AG04450 (cell line): ENCODE data around the gene MRPL52. TPM values are rescaled to one million over a fixed set of nuclear protein-coding genes. Genes with fewer than 3 reads are reported as not detected.

Experiments used
- CTCF ChIA-PET: fragments of 300-600, 350-600 bp; formaldehyde crosslinking; extraction: SDS; loops from one replicate; lab custom pipeline; 2022; ENCODE audit warnings: antibody characterized with exemption, inconsistent platforms; lab: Charles Lee
- POLR2A ChIA-PET: fragments of 350-600 bp; formaldehyde crosslinking; extraction: SDS; loops from one replicate; lab custom pipeline; 2021; ENCODE audit warnings: antibody characterized with exemption, inconsistent platforms; lab: Yijun Ruan, JAX
- DNase-seq: peaks from one replicate; pipeline ENCODE4 v3.0.0-alpha.2; 2011; ENCODE audit warnings: low read depth, low spot score
- H3K27ac ChIP-seq: one replicate; pipeline ENCODE4 v1.5.1; 2012; ENCODE audit warnings: low read depth, low read length, control low read depth
- H3K27me3 ChIP-seq: one replicate; pipeline ENCODE4 v1.6.0; 2012; ENCODE audit warnings: low read length; ENCODE audit not compliant: control insufficient read depth, insufficient read depth
- H3K4me3 ChIP-seq: 2 replicates; pipeline ENCODE4 v1.5.1; 2011; ENCODE audit warnings: mild to moderate bottlenecking, low read depth, low read length, control low read depth
- H3K9me3 ChIP-seq: 2 replicates; pipeline ENCODE4 v1.5.1; 2012; ENCODE audit warnings: low read length; ENCODE audit not compliant: control insufficient read depth, insufficient read depth
- polyA plus RNA-seq: library from polyadenylated mRNA; depleted of rRNA; stranded (reverse); fragments of >200 nt; gene quantifications from 2 replicates; pipeline ENCODE4 v1.2.3, GENCODE V29; 2011; rRNA removed
- small RNA-seq: library from RNA; depleted of rRNA; stranded (forward); fragments of <200 nt; gene quantifications from one replicate; pipeline ENCODE3, GENCODE V24; 2012; ENCODE audit warnings: low read depth; ENCODE audit not compliant: insufficient read length
- TF ChIP-seq, protein P1 (sequence below): IDR thresholded peaks from 2 replicates; pipeline ENCODE4 v1.5.1; 2011; ENCODE audit warnings: low read depth, low read length, control low read depth, inconsistent platforms

MRPL52 gene
- polyA plus RNA-seq, 1 experiment: 78.1 TPM

- H3K27me3 ChIP-seq: no peaks in the 10 kb centered on the region
- CTCF ChIA-PET: interaction anchor here (0.8 to 9.1 kb wide), 7 partner anchors 11 to 327 kb away, joined by 3 to 110 read pairs (median 8); partner anchors contain the start of gene LRP10
- no peak within 1 kb of the TSS for H3K4me3 ChIP-seq
- TF ChIP-seq, protein P1, sequence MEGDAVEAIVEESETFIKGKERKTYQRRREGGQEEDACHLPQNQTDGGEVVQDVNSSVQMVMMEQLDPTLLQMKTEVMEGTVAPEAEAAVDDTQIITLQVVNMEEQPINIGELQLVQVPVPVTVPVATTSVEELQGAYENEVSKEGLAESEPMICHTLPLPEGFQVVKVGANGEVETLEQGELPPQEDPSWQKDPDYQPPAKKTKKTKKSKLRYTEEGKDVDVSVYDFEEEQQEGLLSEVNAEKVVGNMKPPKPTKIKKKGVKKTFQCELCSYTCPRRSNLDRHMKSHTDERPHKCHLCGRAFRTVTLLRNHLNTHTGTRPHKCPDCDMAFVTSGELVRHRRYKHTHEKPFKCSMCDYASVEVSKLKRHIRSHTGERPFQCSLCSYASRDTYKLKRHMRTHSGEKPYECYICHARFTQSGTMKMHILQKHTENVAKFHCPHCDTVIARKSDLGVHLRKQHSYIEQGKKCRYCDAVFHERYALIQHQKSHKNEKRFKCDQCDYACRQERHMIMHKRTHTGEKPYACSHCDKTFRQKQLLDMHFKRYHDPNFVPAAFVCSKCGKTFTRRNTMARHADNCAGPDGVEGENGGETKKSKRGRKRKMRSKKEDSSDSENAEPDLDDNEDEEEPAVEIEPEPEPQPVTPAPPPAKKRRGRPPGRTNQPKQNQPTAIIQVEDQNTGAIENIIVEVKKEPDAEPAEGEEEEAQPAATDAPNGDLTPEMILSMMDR: no peak
- no peaks in the 10 kb centered on the region for H3K9me3 ChIP-seq
- no peak for DNase-seq
- POLR2A ChIA-PET: interaction anchor here (0.6 to 0.8 kb wide), 3 partner anchors 9 to 293 kb away, joined by 3 to 6 read pairs (median 3); no protein-coding TSS in a partner anchor
- no peak within 1 kb of the TSS for H3K27ac ChIP-seq
These were observed 53.7 kb downstream of the MRPL52 start, which contains the start of gene REM2 for GRCh38 chr14:22883173-22883976. TSS of gene REM2 (plus strand) at chr14:22883222. CDS start at chr14:22883288, 66 bp downstream.

DNA sequence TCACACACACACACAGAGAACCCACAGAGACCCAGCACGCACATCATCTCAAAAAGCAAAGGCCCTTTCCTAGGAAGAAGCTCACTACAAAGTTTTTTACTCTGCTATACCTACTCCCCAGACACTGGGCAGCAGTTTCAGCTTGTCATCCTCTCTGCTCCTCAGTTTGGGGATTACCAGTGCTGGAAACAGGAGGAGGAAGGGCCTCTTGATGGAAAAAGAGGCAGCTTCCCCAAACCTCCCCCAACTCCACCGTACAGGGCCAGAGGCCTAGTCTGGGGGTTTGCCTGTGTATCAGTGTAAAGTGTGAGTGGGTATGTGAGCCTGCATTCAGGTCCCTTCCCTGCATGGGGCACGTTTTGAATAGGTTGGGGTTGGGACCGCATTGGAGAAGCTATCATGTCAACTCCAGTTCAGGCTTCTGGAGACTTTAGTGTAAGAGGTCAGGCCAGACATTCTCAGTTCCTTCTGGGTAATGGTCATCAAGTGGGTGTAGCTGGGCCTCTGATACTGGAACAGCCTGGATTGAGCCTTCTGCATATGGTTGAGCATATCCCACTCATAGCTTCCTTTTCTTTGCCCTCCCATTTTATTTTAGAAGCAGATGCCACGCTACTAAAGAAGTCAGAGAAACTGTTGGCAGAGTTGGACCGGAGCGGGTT, 54.5 kb downstream of the MRPL52 start:
- DNase-seq: no peak
- Histone ChIP-seq H3K27ac (no peak overlapping the region), H3K4me3 (no peak overlapping the region), H3K9me3 (no peaks in the 10 kb centered on the region), H3K27me3 (no peaks in the 10 kb centered on the region)
- TF ChIP-seq, protein P1: no peak
- POLR2A ChIA-PET: no interaction called here
- CTCF ChIA-PET: interaction anchor here (0.9 to 9.1 kb wide), 5 partner anchors 12 to 327 kb away, joined by 3 to 110 read pairs (median 8); partner anchors contain the start of gene LRP10

Small RNAs within 50 kb of the gene (small RNA-seq; reads per million reads assigned to genes)
- gene RF00019: not detected

Other genes starting within 250 kb of the MRPL52 start
- gene DAD1, start 240.7 kb upstream of the MRPL52 start, polyA plus RNA-seq: 420 and 467 TPM in 2 replicates
- gene ABHD4, start 231.6 kb upstream of the MRPL52 start, polyA plus RNA-seq: 42.1 and 49.4 TPM in 2 replicates
- gene OR6J1, start 185.5 kb upstream of the MRPL52 start, polyA plus RNA-seq: not detected in 2 replicates
- gene OXA1L, start 63.2 kb upstream of the MRPL52 start, polyA plus RNA-seq: 181 and 198 TPM in 2 replicates
- gene SLC7A7, start 14.5 kb upstream of the MRPL52 start, polyA plus RNA-seq: 7.5 and 7.7 TPM in 2 replicates
- gene MMP14, start 6.7 kb downstream of the MRPL52 start, polyA plus RNA-seq: 365 and 448 TPM in 2 replicates
- 87.8 and 125 TPM in 2 replicates for gene LRP10, start 41.9 kb downstream of the MRPL52 start, polyA plus RNA-seq
- 0.06 and 0.19 TPM in 2 replicates for gene REM2, start 53.3 kb downstream of the MRPL52 start, polyA plus RNA-seq
- 46.2 and 47.2 TPM in 2 replicates for gene RBM23, start 89.3 kb downstream of the MRPL52 start, polyA plus RNA-seq
- 125 and 133 TPM in 2 replicates for gene PRMT5, start 99.5 kb downstream of the MRPL52 start, polyA plus RNA-seq
- 22.7 and 25.4 TPM in 2 replicates for gene HAUS4, start 127.2 kb downstream of the MRPL52 start, polyA plus RNA-seq
- 77.0 and 82.9 TPM in 2 replicates for gene AJUBA, start 152.7 kb downstream of the MRPL52 start, polyA plus RNA-seq
- 7.8 and 8.4 TPM in 2 replicates for gene C14orf93, start 180.3 kb downstream of the MRPL52 start, polyA plus RNA-seq
- gene PSMB5, start 205.0 kb downstream of the MRPL52 start, polyA plus RNA-seq: 282 and 292 TPM in 2 replicates
- not detected in 2 replicates for gene PSMB11, start 212.3 kb downstream of the MRPL52 start, polyA plus RNA-seq
- 10.1 and 11.0 TPM in 2 replicates for gene CDH24, start 227.6 kb downstream of the MRPL52 start, polyA plus RNA-seq